GM21367 (cell line): ENCODE data around the gene ITPRID2.

Source experiments
- ATAC-seq: cut with Tn5 transposase; IDR thresholded peaks from one replicate; pipeline ENCODE4 v1.9.1; 2021; ENCODE audit not compliant: unreplicated experiment

Gene ITPRID2

DNA sequence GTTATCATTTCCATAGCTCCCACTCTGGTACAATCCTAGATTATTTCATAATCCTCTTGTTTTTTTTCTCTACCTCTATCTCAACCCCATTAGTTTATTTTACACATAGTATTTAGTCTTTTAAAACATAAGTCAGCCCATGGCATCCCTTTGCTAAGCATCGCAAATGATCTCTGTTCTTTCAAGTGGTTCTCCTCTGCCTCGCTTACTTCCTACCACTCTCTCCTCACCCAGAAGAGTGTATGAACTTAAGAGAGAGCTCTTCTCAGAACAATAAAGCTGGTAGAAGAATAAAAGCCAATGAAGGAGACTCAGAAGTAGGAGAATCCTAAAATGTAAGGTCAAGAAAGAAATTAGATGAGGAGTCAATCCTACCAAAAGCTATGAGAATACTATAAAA, 12.2 kb upstream of the ITPRID2 start:
- ATAC-seq, result no peak

DNA sequence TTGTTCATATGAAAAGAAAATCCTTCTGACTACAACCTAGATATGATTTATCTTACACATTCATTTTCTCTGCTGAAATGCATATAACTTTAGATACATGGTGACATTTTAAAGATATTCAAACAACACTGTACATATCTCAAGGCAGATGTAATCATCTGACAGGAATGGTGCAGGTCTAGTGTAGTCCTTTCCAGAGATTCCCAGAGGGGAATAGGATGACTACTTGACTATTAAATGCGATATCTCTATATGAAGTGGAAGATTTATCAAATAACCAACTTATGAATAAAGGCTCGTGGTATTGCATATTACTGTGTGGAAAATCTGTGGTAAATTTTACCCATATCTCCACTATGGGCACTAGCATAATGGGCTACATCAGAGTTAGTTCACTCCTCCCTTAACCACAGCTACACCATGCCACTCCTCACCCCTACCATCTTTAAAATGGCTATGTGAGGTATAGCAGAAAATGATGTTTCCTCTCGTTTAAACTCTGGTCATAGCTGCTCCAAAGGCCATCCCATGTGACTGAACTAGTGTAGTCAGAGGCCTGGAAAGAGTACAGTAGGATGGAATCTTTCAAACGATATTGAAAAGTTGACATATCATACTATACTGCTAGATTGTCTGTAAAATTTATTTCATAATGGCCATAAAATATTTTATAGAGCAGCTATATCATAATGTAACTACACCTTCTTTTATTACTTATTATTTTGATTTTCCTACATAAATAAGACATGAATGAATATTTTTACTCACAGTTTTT, 9.1 kb upstream of the ITPRID2 start:
- no peak for ATAC-seq

DNA sequence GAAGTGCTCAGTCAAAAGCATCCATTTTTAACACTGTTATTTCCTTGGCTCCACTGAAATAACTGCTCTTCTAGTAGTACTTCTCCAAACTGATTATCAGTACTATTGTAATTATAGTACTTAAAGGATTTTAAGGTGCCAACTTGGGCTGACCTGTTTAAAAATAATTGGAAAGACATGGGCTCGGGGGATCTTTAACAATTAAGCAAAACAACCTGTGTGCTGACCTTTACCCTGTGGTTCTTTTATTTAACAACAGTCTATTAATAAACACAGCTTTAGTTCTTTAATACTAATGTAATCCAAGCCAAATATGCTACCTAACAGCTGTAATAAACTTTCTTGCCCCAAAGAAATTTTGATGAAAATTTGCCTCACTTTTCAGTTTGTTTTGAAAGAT, 6.9 kb upstream of the ITPRID2 start:
- no peak for ATAC-seq

DNA sequence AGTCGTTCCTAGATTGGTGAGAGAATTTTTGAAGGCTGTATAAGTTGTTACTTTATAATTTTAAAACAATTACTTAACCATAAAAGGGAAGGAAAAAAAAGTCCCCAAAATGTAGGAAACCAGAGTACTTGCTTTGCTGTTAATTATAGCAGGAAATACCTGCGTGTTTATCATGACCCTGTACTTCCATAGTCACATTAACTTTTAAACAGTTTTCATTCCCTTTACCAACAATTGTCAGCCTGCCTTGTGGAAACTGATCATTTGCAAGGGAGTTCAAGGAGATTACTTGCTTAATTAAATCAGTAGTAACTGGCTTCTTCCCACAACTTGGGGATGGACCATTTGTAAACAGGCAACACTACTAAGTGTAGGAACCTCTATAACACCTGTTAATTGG, 6.4 kb upstream of the ITPRID2 start:
- no peak for ATAC-seq

DNA sequence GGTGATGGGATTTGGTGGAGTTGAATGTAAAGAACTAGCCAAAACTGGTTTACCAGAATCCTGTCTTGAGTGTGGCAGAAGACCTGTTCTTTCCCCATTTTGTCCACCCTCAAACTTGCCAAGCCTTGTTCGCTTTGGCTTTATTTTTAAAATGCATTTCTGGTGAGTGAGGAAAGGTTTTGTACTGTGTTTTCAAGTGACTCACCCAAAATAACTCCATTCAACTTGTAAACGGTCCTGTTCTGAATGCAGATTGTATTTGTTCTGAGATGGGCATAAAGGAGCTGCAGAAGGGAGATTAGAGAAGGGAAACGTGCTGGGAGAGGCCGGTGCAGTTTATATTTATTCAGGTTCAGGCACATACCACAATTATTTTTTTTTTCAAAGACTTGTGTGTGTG, 5.3 kb upstream of the ITPRID2 start:
- no peak for ATAC-seq

DNA sequence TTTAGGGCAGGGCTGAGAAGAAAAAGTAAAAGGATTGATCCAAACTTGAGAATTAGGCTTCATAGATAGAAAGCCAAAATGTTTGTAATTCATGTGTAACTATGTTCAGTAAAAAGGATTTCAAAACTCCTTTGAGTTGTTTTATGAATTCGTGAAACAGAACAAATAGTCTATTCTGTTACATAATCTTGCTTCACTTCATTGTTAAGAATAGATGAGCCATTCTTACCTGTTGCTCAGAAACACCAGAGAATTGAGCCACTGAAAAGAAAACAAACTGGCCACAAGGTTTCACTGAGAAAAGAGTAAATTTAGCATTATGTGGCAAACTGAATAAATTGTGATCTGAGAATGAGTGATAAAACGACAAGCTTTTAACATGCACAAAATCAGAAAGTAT, 4.5 kb upstream of the ITPRID2 start:
- no peak for ATAC-seq

DNA sequence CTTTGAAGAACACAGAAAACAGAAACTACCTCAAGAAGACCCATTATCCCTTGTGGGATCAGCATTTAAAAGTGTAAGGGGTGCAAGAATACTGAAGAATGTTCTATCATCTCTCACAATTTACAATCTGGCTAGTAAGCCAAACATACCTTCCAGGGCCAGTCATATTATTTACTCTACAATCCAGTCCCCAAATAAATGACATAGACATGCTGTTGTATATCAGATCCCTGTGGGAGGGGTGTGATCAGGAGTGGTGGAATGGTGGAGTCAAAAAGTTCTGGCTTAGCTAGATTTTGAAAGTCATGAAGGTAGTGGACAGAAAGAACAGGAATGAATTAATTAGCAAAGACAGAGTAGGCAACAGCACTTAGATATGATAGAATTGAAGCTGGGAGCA, 1.8 kb upstream of the ITPRID2 start:
- no peak for ATAC-seq

DNA sequence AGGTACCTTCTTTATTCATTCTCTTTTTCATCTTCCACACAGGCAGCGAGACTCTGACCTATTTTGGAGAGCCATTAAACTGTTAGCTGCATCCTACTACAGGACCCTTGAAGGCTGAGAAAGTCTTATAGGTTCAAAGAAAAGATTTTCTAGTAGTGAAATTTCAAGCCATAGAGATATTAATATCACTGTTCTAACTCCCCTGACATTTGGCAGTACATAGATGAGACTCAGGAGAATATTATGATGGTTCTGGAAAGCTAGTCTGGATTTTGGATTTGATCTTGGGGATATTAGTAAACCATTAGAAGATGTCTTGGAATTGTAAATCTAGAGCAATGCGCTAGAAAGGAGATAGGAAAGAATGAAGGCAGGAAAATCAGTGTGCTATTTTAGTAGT, 1.3 kb upstream of the ITPRID2 start:
- no peak for ATAC-seq

DNA sequence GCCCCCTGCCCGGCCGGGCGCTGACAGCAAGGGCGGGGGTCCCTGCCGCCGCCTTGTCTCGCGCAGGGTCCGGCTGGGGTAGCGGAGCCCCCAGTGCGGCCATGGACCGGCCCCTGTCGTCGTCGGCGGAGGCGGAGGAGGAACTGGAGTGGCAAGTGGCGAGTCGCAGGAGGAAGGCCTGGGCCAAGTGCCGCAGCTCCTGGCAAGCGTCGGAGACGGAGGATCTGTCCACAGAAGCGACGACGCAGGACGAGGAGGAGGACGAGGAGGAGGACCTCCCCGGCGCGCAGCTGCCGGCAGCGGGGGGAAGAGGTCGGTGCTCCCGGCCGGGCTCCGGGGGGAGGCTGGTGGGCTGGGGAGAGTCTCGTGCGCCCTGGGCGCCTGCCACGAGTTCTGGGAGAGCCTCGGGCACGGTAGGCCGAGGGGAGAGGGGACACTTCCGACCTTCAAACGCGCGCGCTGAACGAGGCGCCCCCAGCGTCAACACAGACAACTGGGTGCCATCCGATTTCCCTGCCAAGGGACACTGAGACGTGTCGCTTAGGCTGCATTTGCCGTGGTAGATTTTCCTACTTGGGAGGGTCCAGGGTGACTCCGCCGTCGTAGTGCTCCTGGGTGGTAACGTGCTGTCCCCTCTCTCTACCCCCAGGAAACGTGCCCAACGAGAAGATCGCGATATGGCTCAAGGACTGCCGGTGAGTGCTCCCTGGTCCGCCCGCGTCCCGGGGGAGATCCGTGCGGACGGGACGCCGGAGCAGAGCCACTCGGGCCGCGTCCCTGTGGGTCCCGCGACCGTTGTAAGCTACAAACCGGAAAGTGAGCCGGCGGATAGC, 652 bp downstream of the ITPRID2 start:
- ATAC-seq, result peak; percentile 56

DNA sequence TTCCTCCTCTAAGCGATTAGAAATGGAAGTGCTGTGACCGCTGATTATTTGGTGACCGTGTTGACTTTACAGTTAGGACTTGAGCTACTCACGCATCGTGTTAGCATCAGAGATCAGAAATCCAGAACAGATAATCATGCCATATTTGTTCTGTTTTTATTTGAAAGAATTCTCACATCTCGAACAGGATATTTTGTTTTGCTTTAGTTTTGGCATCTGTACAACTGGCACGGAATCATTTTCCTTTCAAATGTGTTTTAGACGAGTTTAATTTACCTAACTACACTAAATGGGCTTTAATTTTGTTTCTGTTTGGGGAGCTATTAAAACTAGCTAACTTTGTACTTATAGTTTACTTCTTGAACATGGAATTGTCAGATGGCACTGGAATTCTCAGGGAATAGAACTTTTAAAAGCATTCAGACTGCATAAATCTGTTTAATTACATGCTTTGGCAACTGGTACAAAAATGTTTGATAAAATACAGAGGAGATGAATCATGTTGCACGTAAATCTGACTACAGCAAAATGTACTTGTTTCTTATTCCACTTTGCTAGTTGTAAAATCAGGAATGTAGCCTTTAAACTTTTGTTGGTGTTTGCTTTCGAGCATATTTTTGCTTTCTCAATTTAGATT, 1.4 kb downstream of the ITPRID2 start:
- no peak for ATAC-seq

DNA sequence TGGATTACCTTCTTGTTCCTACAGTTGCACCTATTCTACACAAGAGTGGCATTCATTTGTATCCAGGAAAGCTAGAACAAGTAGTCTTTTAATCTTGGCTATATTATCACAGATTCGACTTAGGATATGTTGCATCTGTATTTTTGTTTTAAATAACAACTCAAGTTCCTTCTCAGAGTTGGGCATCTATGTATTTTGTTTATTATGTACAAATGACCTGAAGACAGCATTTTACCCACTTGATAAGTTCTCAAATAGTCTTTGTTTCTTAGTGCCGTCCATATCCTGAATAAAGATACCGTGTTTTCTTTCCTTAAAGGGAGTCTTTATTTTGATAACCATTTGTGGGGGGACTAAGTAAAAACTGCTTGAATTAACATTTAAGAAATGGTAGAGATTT, 2.9 kb downstream of the ITPRID2 start:
- ATAC-seq, result no peak

DNA sequence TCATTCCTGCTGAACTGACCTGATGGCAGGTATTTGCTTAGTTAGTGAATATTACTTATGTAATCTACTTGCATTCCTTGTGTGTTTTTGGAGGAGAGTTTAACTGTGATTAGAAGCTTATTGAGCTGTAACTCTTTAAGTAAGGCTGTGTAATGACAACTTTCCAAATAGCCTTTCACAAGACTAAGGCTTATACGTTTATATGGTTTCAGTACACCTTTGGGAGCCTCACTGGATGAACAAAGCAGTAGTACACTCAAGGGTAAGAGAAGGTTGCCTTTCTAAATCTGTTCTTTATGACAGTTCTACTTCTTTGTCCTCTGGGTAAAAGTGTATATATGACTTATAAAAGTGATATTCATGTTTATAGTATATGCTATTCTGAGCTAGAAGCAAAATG, 4.3 kb downstream of the ITPRID2 start:
- no peak for ATAC-seq

DNA sequence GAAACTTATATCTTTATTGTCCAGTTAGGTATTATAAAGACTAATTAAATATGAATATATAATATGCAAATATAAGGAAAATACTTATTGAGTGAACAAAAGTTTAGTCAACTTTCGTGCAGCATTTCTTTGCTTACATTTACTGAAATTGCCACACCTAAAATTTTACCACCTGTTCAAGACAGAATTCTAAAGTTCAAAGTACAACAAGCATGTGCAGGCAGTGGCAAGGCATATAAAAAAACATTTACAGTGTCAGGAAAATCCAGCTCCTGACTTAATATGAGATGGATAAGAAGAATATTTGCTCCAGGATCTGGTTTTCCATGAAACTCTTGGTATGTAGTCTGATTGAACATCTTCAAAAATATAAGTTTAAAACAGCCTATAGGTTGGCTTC, 4.8 kb downstream of the ITPRID2 start:
- no peak for ATAC-seq

DNA sequence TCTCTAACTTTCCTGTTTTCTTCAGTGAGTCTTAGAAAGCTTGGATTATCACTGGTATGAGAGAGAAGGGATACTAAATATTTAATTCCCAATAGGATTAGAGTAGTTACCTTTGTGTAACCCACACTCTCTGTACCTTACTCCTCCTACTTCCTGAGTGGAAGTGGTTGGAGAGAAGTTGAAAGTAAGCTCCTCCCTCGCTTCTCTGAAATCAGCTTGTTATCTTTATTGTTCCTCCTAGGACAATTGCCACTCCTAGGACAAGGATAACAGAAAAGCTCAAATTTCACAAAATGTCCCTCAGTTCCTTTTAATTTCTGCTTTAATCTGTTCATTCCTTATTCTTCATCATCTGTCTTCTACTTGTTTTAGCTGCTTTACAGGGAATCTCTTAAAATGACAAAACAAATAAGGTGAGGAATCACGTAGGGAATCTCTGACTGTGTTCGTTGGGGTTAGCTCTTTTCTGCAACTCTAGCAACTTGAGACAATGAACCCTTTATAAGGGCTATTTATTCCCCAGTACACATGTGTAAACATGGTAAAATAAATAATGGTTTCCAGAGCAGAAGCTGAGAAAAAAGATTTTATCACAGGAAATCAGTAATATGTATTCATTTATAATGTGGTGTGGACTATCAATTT, 8.6 kb downstream of the ITPRID2 start:
- no peak for ATAC-seq

DNA sequence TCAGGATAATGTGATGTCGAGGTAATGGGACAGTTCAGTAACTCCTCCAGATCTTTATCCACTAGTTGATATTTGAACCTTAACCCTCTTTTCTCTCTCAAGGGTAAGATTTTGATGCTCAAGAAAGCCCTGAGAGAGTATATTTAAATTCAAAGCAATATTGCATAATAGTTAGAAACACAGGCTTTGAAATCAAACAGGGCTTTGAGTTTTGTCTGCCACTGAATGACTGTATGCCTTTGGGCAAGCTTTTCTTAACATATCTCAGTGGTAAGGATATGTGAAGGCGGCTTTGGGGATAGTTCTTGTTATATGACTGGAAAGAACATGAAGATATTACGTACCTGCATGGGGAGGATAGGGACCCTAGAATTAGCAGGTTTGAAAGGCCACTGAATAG, 11.1 kb downstream of the ITPRID2 start:
- no peak for ATAC-seq

DNA sequence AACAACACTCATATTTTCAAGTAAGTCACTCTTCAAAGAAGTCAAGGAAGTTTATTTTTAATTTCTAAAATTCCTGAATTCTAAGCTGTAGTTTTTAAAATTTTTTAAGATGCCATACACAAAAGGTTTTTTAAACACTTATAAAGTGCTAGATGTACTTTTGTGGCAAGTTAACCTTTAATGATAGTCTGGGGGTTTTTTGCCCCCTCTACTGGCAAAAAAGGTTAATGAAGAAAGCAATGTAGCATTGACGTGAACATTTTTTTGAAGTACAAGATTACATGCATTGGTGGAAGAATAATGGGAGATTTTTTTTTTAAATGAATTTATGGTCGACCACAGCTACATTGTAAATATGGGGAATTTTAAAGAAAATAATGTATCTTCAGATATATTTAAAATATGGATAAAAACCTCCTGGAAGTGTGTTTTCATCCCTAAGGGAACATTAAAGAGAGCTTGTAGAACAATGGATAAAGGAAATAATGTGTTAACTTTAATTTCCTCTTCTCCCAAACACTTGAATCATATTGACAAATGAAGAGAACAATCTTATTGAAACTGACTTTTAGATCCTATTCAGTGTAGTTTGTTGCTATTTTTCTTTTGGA, 12.6 kb downstream of the ITPRID2 start:
- no peak for ATAC-seq

DNA sequence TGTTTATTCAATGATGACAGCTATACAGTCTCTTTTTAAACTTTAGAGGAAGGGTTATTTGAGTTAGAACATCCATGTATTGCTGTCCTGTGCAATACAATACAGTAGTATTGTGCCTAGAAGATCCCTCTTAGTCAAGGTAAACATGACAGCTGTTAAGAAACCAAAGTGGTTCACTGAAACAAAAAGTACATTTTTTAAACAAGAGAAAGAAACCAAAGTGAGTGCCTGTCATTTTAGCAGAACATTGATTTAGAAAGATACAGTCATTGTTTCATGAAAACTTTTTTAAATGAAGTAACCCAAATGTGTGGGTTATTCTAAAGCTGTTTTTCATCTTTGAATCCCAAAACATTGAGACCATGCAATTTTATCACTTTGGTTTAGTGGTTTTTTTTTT, 15.5 kb downstream of the ITPRID2 start:
- ATAC-seq, result no peak

DNA sequence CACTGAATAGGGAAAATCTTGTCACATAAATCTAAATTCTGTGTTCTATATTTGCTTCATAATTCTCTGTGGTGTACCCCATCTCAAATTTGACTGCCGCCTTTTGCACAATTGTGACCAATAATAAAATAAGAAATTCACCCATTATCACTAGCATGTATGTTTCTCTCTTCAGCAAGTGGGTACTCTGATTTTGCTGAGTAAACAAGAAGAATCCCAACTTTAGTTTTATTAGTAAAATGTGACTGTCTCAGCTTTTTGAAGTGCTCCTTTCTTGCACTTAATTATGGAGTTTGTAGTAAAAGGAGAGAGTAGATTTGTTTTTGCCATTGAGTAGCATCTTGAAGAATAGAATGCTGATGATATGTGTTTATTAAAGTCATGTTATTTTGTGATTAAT, 16.1 kb downstream of the ITPRID2 start:
- ATAC-seq, result no peak

DNA sequence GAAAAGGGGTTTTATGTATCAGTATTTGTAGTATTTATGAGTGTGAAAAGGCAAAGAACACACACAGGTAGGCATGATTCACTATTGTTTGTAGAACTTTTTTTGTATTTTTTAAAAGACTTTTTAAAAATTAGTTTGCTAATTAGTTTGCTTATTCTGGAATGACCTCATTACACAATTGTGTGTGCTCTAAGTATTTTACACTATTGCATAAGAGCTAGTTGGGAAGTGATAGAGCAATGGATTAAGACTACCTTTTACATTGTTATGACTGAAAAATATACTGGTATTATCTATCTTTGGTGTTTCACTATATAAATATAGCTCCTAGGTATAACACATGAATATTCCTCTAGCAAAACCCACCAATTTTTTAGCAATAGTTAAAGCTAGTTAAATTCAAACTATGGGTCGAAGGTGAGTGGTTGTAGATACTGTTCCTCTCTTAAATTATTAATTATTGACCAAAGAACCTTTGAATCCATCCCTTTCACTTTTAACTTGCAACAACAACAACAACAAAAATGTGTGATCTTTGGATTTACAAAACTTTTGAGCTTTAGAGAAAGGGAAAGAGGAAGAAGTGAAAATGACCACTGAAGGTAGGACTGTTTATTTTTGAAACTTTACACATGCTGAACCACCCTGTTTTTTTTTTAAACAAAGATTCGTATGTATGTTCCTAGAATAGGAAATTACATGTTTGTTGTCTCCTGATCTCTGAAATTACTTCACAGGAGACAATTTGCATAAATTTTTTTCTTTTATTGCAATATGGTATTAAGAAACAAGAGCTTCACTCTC, 18.7 kb downstream of the ITPRID2 start:
- ATAC-seq, result no peak

DNA sequence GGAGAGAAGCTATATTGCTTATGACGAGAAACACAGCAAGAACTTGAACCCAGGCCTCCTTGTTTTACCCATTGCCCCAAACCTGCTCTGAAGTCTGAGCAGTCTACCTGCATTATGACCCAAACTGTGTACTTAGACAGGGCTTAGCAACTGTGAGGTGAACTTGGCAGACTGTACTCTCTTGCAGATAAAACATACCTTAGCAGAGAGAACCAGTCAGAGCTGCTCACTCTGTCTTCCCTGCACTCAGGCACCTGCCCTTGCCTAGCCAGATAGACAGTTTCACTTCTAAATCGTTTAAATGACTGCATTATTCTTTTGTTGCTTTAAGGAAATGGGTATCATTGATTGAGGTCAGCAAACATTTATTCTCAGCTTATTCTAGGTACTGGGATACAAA, 20.3 kb downstream of the ITPRID2 start:
- no peak for ATAC-seq
